HG02938 (cell line): ENCODE results near the gene COL24A1.

Source experiments
- ATAC-seq: cut with Tn5 transposase; IDR thresholded peaks from one replicate; pipeline ENCODE4 v1.9.1; 2021; ENCODE audit warnings: mild to moderate bottlenecking, moderate library complexity; ENCODE audit not compliant: unreplicated experiment

COL24A1 gene

GRCh38 chr1:86156566-86157455 lies at the start of gene COL24A1:
TSS of gene COL24A1 (minus strand) at chr1:86156772. CDS start at chr1:86156396, 376 bp downstream.
- no peak for ATAC-seq

GRCh38 chr1:86205741-86206140 lies 49.2 kb upstream of the COL24A1 start:
- ATAC-seq, result no peak

GRCh38 chr1:86202552-86203340 lies 46.2 kb upstream of the COL24A1 start:
- no peak for ATAC-seq

GRCh38 chr1:86201311-86201710 lies 44.7 kb upstream of the COL24A1 start:
- no peak for ATAC-seq

- no peak for ATAC-seq
These were observed 44.3 kb upstream of the COL24A1 start for GRCh38 chr1:86200901-86201300.

GRCh38 chr1:86197206-86197855 lies 40.8 kb upstream of the COL24A1 start:
- ATAC-seq, result no peak

GRCh38 chr1:86195281-86195680 lies 38.7 kb upstream of the COL24A1 start:
- no peak for ATAC-seq

- ATAC-seq, result no peak
These were observed 38.0 kb upstream of the COL24A1 start for GRCh38 chr1:86194491-86195034.

- no peak for ATAC-seq
These were observed 35.8 kb upstream of the COL24A1 start for GRCh38 chr1:86192417-86192816.

GRCh38 chr1:86191958-86192357 lies 35.4 kb upstream of the COL24A1 start:
- no peak for ATAC-seq

- ATAC-seq, result no peak
These were observed 34.3 kb upstream of the COL24A1 start for GRCh38 chr1:86190873-86191272.

- no peak for ATAC-seq
These were observed 27.9 kb upstream of the COL24A1 start for GRCh38 chr1:86184426-86184825.

GRCh38 chr1:86183810-86184209 lies 27.2 kb upstream of the COL24A1 start:
- ATAC-seq, result no peak

GRCh38 chr1:86176226-86176625 lies 19.7 kb upstream of the COL24A1 start:
- ATAC-seq, result no peak

- no peak for ATAC-seq
These were observed 19.2 kb upstream of the COL24A1 start for GRCh38 chr1:86175756-86176155.

GRCh38 chr1:86169625-86170024 lies 13.1 kb upstream of the COL24A1 start:
- ATAC-seq, result no peak

- no peak for ATAC-seq
These were observed 3.2 kb upstream of the COL24A1 start for GRCh38 chr1:86159800-86160199.

- no peak for ATAC-seq
These were observed 586 bp downstream of the COL24A1 start for GRCh38 chr1:86155807-86156565.

- ATAC-seq, result no peak
These were observed 1.3 kb downstream of the COL24A1 start for GRCh38 chr1:86155051-86155806.
